BE2C (cell line): ENCODE data around the gene MYT1.
"Not testable (repeated sequence)": the region's sequence is repeated elsewhere in the genome, so short reads cannot be mapped to it uniquely, and the experiment has no call there.

Experiments
- DNase-seq: peaks from one replicate; pipeline ENCODE4 v3.0.0-alpha.2; 2020
- H3K27me3 ChIP-seq: fragments of 250-450 bp; sonication (Bioruptor Pico); 2 replicates; pipeline ENCODE4 v1.5.1; 2020; ENCODE audit warnings: mild to moderate bottlenecking
- H3K36me3 ChIP-seq: fragments of 250-450 bp; sonication (Bioruptor Pico); 2 replicates; pipeline ENCODE4 v1.5.1; 2020; ENCODE audit warnings: mild to moderate bottlenecking
- H3K4me1 ChIP-seq: fragments of 250-450 bp; sonication (Bioruptor Pico); 2 replicates; pipeline ENCODE4 v1.5.1; 2020
- H3K4me3 ChIP-seq: 2 replicates; pipeline ENCODE4 v1.5.1; 2011; ENCODE audit warnings: low read depth, low read length
- H3K9me3 ChIP-seq: fragments of 250-450 bp; sonication (Bioruptor Pico); 2 replicates; pipeline ENCODE4 v1.5.1; 2020
- TF ChIP-seq, protein P1 (sequence below): IDR thresholded peaks from 2 replicates; pipeline ENCODE4 v1.5.1; 2012; ENCODE audit warnings: mild to moderate bottlenecking, low read depth, low read length

MYT1 gene

GRCh38 chr20:64131406-64131805 is 32.8 kb upstream of the MYT1 start:
- no peak for DNase-seq
- no peaks in the 10 kb centered on the region for H3K9me3 ChIP-seq
- no peaks in the 10 kb centered on the region for H3K36me3 ChIP-seq
- TF ChIP-seq, protein P1, sequence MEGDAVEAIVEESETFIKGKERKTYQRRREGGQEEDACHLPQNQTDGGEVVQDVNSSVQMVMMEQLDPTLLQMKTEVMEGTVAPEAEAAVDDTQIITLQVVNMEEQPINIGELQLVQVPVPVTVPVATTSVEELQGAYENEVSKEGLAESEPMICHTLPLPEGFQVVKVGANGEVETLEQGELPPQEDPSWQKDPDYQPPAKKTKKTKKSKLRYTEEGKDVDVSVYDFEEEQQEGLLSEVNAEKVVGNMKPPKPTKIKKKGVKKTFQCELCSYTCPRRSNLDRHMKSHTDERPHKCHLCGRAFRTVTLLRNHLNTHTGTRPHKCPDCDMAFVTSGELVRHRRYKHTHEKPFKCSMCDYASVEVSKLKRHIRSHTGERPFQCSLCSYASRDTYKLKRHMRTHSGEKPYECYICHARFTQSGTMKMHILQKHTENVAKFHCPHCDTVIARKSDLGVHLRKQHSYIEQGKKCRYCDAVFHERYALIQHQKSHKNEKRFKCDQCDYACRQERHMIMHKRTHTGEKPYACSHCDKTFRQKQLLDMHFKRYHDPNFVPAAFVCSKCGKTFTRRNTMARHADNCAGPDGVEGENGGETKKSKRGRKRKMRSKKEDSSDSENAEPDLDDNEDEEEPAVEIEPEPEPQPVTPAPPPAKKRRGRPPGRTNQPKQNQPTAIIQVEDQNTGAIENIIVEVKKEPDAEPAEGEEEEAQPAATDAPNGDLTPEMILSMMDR: peak; percentile 46
- no peak overlapping the region for H3K4me3 ChIP-seq
- no peaks in the 10 kb centered on the region; the same call in 1 of the 2 replicates for H3K27me3 ChIP-seq
- H3K4me1 ChIP-seq: no peaks in the 10 kb centered on the region

DNA sequence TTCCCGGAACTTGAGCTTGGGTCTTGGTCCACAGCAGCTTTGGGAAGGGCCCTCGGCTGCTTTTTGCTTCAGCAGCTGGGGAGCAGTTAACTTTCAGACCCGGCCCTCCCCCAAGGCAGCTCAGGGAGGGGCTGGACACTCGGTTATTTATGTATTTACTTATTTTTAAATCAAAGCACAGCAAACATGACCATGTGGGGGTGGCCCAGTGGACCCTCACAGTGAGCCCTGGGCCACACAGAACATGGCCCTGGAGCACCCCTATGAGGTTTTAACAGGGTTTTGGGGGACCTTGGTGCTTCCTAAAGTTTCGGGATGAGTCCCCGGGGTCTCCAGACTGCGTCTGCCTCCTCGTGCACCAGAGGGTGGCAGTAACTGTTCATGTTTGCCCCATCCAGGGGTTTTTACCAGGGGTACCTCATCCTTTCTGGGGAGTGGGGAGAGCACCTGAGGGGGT is 30.3 kb upstream of the MYT1 start:
- TF ChIP-seq, protein P1: peak; percentile 48
- Histone ChIP-seq H3K9me3 (no peaks in the 10 kb centered on the region), H3K4me3 (no peak overlapping the region), H3K36me3 (no peaks in the 10 kb centered on the region), H3K27me3 (no peaks in the 10 kb centered on the region; the same call in 1 of the 2 replicates), H3K4me1 (no peaks in the 10 kb centered on the region)
- DNase-seq: no peak

DNA sequence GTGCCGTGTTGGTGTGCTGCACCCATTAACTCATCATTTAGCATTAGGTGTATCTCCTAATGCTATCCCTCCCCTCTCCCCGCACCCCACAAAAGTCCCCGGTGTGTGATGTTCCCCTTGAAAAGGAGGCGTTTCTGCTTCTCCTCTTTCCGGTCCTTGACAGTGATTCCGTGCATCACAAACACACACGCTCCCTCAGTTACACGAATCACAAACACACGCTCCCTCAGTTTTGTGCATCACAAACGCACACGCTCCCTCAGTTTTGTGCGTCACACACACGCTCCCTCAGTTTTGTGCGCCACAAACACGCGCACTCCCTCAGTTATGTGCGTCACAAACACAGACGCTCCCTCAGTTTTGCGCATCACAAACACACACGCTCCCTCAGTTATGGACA is 29.5 kb upstream of the MYT1 start:
- not testable (repeated sequence) for H3K4me1 ChIP-seq, H3K9me3 ChIP-seq, H3K36me3 ChIP-seq, DNase-seq, H3K4me3 ChIP-seq, H3K27me3 ChIP-seq

GRCh38 chr20:64136004-64136710 is 28.1 kb upstream of the MYT1 start:
- Histone ChIP-seq H3K4me3 (no peak overlapping the region), H3K36me3 (no peaks in the 10 kb centered on the region), H3K27me3 (no peaks in the 10 kb centered on the region), H3K4me1 (no peaks in the 10 kb centered on the region), H3K9me3 (no peaks in the 10 kb centered on the region)
- TF ChIP-seq, protein P1: no peak
- DNase-seq: no peak

GRCh38 chr20:64137598-64138031 is 26.6 kb upstream of the MYT1 start:
- Histone ChIP-seq H3K27me3 (no peaks in the 10 kb centered on the region), H3K4me3 (no peak overlapping the region), H3K36me3 (no peaks in the 10 kb centered on the region), H3K9me3 (no peaks in the 10 kb centered on the region), H3K4me1 (no peaks in the 10 kb centered on the region; the same call in 1 of the 2 replicates)
- no peak for DNase-seq
- TF ChIP-seq, protein P1: no peak

GRCh38 chr20:64138276-64138815 is 25.9 kb upstream of the MYT1 start:
- Histone ChIP-seq H3K4me1 (no peaks in the 10 kb centered on the region; the same call in 1 of the 2 replicates), H3K9me3 (no peaks in the 10 kb centered on the region), H3K27me3 (no peaks in the 10 kb centered on the region), H3K36me3 (no peaks in the 10 kb centered on the region), H3K4me3 (no peak overlapping the region)
- no peak for DNase-seq
- TF ChIP-seq, protein P1: no peak
